Body of pancreas (tissue), 4 donors: ENCODE results near the gene ARSG. TPM values are rescaled to one million over a fixed set of nuclear protein-coding genes. Genes with fewer than 3 reads are reported as not detected.
"Not testable (repeated sequence)": the region's sequence is repeated elsewhere in the genome, so short reads cannot be mapped to it uniquely, and the experiment has no call there.

Experiments
- ATAC-seq: fragments of 150-250 bp; one replicate; pipeline ENCODE4 v1.9.1; 2016
- DNase-seq, 4 donors: peaks; one replicate each; pipeline ENCODE4 v3.0.0-alpha.2; 2019
- H3K27ac ChIP-seq, 4 donors: fragments of 200-600 bp; sonication (generic); 1 replicate in 3 of 4; 2 replicates in 1 of 4; pipeline versions ENCODE4 v1.5.1 to v1.6.1; 2016 to 2019; ENCODE audit warnings: mild to moderate bottlenecking in 1 of 4, mixed read lengths in 1 of 4, moderate library complexity in 1 of 4
- H3K27me3 ChIP-seq, 2 donors: fragments of 200-600 bp; sonication (generic); one replicate each; pipeline ENCODE4 v1.6.0; 2016; ENCODE audit warnings: mild to moderate bottlenecking in 1 of 2
- H3K36me3 ChIP-seq, 2 donors: fragments of 200-600 bp; sonication (generic); replicated peaks in 1 of 2; 2 replicates each; pipeline ENCODE4 v1.5.1; 2016; ENCODE audit warnings: low read depth in 2 of 2; ENCODE audit not compliant: insufficient read depth in 1 of 2
- H3K4me1 ChIP-seq: fragments of 200-600 bp; sonication (generic); one replicate; pipeline ENCODE4 v1.6.0; 2016
- H3K4me3 ChIP-seq, 2 donors: fragments of 200-600 bp; sonication (generic); 1 replicate in 1 of 2; 2 replicates in 1 of 2; pipeline ENCODE4 v1.5.1; 2016 to 2019
- H3K9me3 ChIP-seq, 3 donors: fragments of 200-600 bp; sonication (generic); 1 replicate in 2 of 3; 2 replicates in 1 of 3; pipeline ENCODE4 v1.5.1; 2016
- CTCF ChIP-seq, 7 experiments: fragments of 450-650 bp in 4 of 7; fragments of 200-600 bp in 3 of 7; sonication (generic) in 3 of 7; IDR thresholded peaks; one replicate each; pipeline ENCODE4 v1.5.1; 2016 to 2019; ENCODE audit warnings: antibody characterized with exemption in 7 of 7
- POLR2A ChIP-seq, 3 donors: fragments of 450-650 bp; IDR thresholded peaks; one replicate each; pipeline ENCODE4 v1.6.1; 2016; ENCODE audit warnings: antibody characterized with exemption in 3 of 3, mild to moderate bottlenecking in 2 of 3
- WGBS, 2 donors: methylation state at CpG; one replicate each; pipeline ENCODE4 v1.1.5; 2017; 5-methylcytosine and 5-hydroxymethylcytosine counted together
- intact Hi-C: fragments of 100-400 bp; cut with DNase I; formaldehyde crosslinking; loops from one replicate; pipeline ENCODE4 v1.15.1; 2023
- total RNA-seq, 2 donors: library from RNA; depleted of rRNA; stranded (reverse); fragments of >200 nt; gene quantifications; one replicate each; pipeline ENCODE4 v1.1.0, GENCODE V29; 2016

The ARSG gene
- total RNA-seq, 2 donors from 2014 or later: 0.52 to 1.6 TPM

GRCh38 chr17:68248199-68248825, 43.0 kb upstream of the ARSG start:
- 1% methylated on average over 15 to 19 of the region's 19 CpGs for WGBS, 2 donors
- H3K36me3 ChIP-seq: no peaks in the 10 kb centered on the region
- peaks cover 7% of the 10 kb centered on the region for H3K4me1 ChIP-seq
- DNase-seq (peak in 3 of 4 donors; percentile 57 to 66 (median 60)), ATAC-seq (peak; percentile 38)
- H3K27me3 ChIP-seq: no peaks in the 10 kb centered on the region
- TF ChIP-seq POLR2A (IDR thresholded peaks at IDR 0.05): no peak
- no peak for TF ChIP-seq CTCF (IDR thresholded peaks at IDR 0.05)
- H3K9me3 ChIP-seq: no peaks in the 10 kb centered on the region
- peak overlapping the region; percentile 73 to 94 (median 88) for H3K27ac ChIP-seq
- intact Hi-C loops: no loop called here
- H3K4me3 ChIP-seq: peak overlapping the region; percentile 54 to 67

GRCh38 chr17:68248891-68249290, 42.4 kb upstream of the ARSG start:
- H3K27me3 ChIP-seq: no peaks in the 10 kb centered on the region
- DNase-seq (no peak), ATAC-seq (no peak)
- H3K4me3 ChIP-seq: no peak overlapping the region
- H3K27ac ChIP-seq: peak overlapping the region in 3 of 4 donors; percentile 11 to 94 (median 84)
- H3K9me3 ChIP-seq: no peaks in the 10 kb centered on the region
- intact Hi-C loops: no loop called here
- no peak for TF ChIP-seq POLR2A (IDR thresholded peaks at IDR 0.05)
- no peak for TF ChIP-seq CTCF (IDR thresholded peaks at IDR 0.05)
- WGBS, 2 donors: 68% methylated on average over 5 of the region's 5 CpGs
- no peaks in the 10 kb centered on the region for H3K36me3 ChIP-seq
- H3K4me1 ChIP-seq: peaks cover 7% of the 10 kb centered on the region

GRCh38 chr17:68249354-68249765, 41.9 kb upstream of the ARSG start:
- Histone ChIP-seq H3K9me3 (no peaks in the 10 kb centered on the region), H3K27me3 (no peaks in the 10 kb centered on the region), H3K4me3 (no peak overlapping the region), H3K27ac (no peak overlapping the region), H3K4me1 (peaks cover 7% of the 10 kb centered on the region), H3K36me3 (no peaks in the 10 kb centered on the region)
- ATAC-seq: no peak
- no peak for TF ChIP-seq POLR2A (IDR thresholded peaks at IDR 0.05)
- TF ChIP-seq CTCF (IDR thresholded peaks at IDR 0.05): no peak
- no peak for DNase-seq
- intact Hi-C loops: no loop called here
- 60 to 65% methylated on average over 7 of the region's 7 CpGs for WGBS, 2 donors

- intact Hi-C loops, H3K27ac ChIP-seq: not testable (repeated sequence)
Observed at GRCh38 chr17:68253426-68253825, 37.9 kb upstream of the ARSG start.

GRCh38 chr17:68255151-68255550, 36.1 kb upstream of the ARSG start:
- no peaks in the 10 kb centered on the region for H3K27me3 ChIP-seq
- WGBS, 2 donors: 78 to 90% methylated on average over 4 of the region's 4 CpGs
- peaks cover 0 to 2% of the 10 kb centered on the region in 2 donors for H3K36me3 ChIP-seq
- H3K9me3 ChIP-seq: no peaks in the 10 kb centered on the region
- no peak overlapping the region for H3K4me3 ChIP-seq
- no peak for ATAC-seq
- no peak for TF ChIP-seq POLR2A (IDR thresholded peaks at IDR 0.05)
- TF ChIP-seq CTCF (IDR thresholded peaks at IDR 0.05): no peak
- DNase-seq: no peak
- no peak overlapping the region for H3K27ac ChIP-seq
- intact Hi-C loops: no loop called here
- H3K4me1 ChIP-seq: no peaks in the 10 kb centered on the region

More at GRCh38 chr17:68253426-68253825, 37.9 kb upstream of the ARSG start:
- WGBS, 2 donors: 78 to 91% methylated on average over 7 of the region's 7 CpGs
- H3K9me3 ChIP-seq, ATAC-seq, H3K36me3 ChIP-seq, H3K4me3 ChIP-seq, H3K4me1 ChIP-seq, DNase-seq, H3K27me3 ChIP-seq: not testable (repeated sequence)
